HG03025 (cell line): Measurements from ENCODE around the gene GRIN2A.

ENCODE experiments used
- ATAC-seq: cut with Tn5 transposase; IDR thresholded peaks from one replicate; pipeline ENCODE4 v1.9.1; 2021; ENCODE audit warnings: mild to moderate bottlenecking, moderate library complexity; ENCODE audit not compliant: unreplicated experiment, low FRiP score

Gene GRIN2A

GRCh38 chr16:10182222-10183053 is at the start of gene GRIN2A:
Gene GRIN2A, minus strand, starts transcription at chr16:10182428. Its CDS starts 2,017 bp downstream, at chr16:10180411.
- ATAC-seq = no peak

- no peak for ATAC-seq
These were observed 49.3 kb upstream of the GRIN2A start for GRCh38 chr16:10231563-10231962.

- no peak for ATAC-seq
These were observed 46.6 kb upstream of the GRIN2A start for GRCh38 chr16:10228779-10229178.

GRCh38 chr16:10226987-10227306 is 44.7 kb upstream of the GRIN2A start:
- no peak for ATAC-seq

- ATAC-seq = no peak
These were observed 44.1 kb upstream of the GRIN2A start for GRCh38 chr16:10226141-10226986.

- ATAC-seq = no peak
These were observed 43.4 kb upstream of the GRIN2A start for GRCh38 chr16:10225653-10226052.

GRCh38 chr16:10224850-10225249 is 42.6 kb upstream of the GRIN2A start:
- ATAC-seq = no peak

- no peak for ATAC-seq
These were observed 38.7 kb upstream of the GRIN2A start for GRCh38 chr16:10220942-10221341.

GRCh38 chr16:10219742-10220141 is 37.5 kb upstream of the GRIN2A start:
- no peak for ATAC-seq

- no peak for ATAC-seq
These were observed 36.4 kb upstream of the GRIN2A start for GRCh38 chr16:10218490-10219206.

GRCh38 chr16:10213748-10214147 is 31.5 kb upstream of the GRIN2A start:
- ATAC-seq = no peak

GRCh38 chr16:10210944-10211343 is 28.7 kb upstream of the GRIN2A start:
- no peak for ATAC-seq

GRCh38 chr16:10206865-10207264 is 24.6 kb upstream of the GRIN2A start:
- ATAC-seq = no peak

- no peak for ATAC-seq
These were observed 24.0 kb upstream of the GRIN2A start for GRCh38 chr16:10206215-10206614.

- no peak for ATAC-seq
These were observed 23.5 kb upstream of the GRIN2A start for GRCh38 chr16:10205688-10206087.

- ATAC-seq = no peak
These were observed 20.4 kb upstream of the GRIN2A start for GRCh38 chr16:10202649-10203048.

- no peak for ATAC-seq
These were observed 18.7 kb upstream of the GRIN2A start for GRCh38 chr16:10200637-10201586.

- no peak for ATAC-seq
These were observed 14.8 kb upstream of the GRIN2A start for GRCh38 chr16:10196999-10197398.

- ATAC-seq = no peak
These were observed 8.9 kb upstream of the GRIN2A start for GRCh38 chr16:10191096-10191495.

GRCh38 chr16:10189861-10190390 is 7.7 kb upstream of the GRIN2A start:
- no peak for ATAC-seq
